Measurements from ENCODE around the gene CROCC2.
A peak's percentile ranks its signal among the peaks of the same experiment; 100 is the strongest.

The CROCC2 gene

GRCh38 chr2:240905176-240905781 lies 857 bp upstream of the CROCC2 start:
- no peak for DNase-seq (ENCODE audit: low read depth, low spot score)

- no peak for DNase-seq (ENCODE audit: low read depth, low spot score)
Measured at GRCh38 chr2:240906911-240907590, 915 bp downstream of the CROCC2 start.

- DNase-seq (ENCODE audit: low read depth, low spot score): no peak
Measured at GRCh38 chr2:240909216-240909974, 3.3 kb downstream of the CROCC2 start.

- no peak for DNase-seq (ENCODE audit: low read depth, low spot score)
Measured at GRCh38 chr2:240911641-240912265, 5.6 kb downstream of the CROCC2 start.

- no peak for DNase-seq (ENCODE audit: low read depth, low spot score)
Measured at GRCh38 chr2:240912878-240913809, 7.0 kb downstream of the CROCC2 start.

- peak; percentile 83 for DNase-seq (ENCODE audit: low read depth, low spot score)
Measured at GRCh38 chr2:240913810-240914644, 7.9 kb downstream of the CROCC2 start.

- DNase-seq (ENCODE audit: low read depth, low spot score): no peak
Measured at GRCh38 chr2:240914645-240915525, 8.7 kb downstream of the CROCC2 start.

- no peak for DNase-seq (ENCODE audit: low read depth, low spot score)
Measured at GRCh38 chr2:240915526-240916341, 9.6 kb downstream of the CROCC2 start.

- DNase-seq (ENCODE audit: low read depth, low spot score): peak; percentile 84
Measured at GRCh38 chr2:240916571-240917008, 10.5 kb downstream of the CROCC2 start.

GRCh38 chr2:240917009-240917683 lies 11.0 kb downstream of the CROCC2 start:
- no peak for DNase-seq (ENCODE audit: low read depth, low spot score)

GRCh38 chr2:240917684-240918257 lies 11.6 kb downstream of the CROCC2 start:
- no peak for DNase-seq (ENCODE audit: low read depth, low spot score)

- DNase-seq (ENCODE audit: low read depth, low spot score): no peak
Measured at GRCh38 chr2:240918258-240919091, 12.3 kb downstream of the CROCC2 start.

- DNase-seq (ENCODE audit: low read depth, low spot score): no peak
Measured at GRCh38 chr2:240919161-240919781, 13.1 kb downstream of the CROCC2 start.

GRCh38 chr2:240919786-240920782 lies 13.9 kb downstream of the CROCC2 start:
- no peak for DNase-seq (ENCODE audit: low read depth, low spot score)

- no peak for DNase-seq (ENCODE audit: low read depth, low spot score)
Measured at GRCh38 chr2:240920783-240921231, 14.7 kb downstream of the CROCC2 start.

Data from astrocyte of the hippocampus (primary cell).